ENCODE results near the gene UGT8.

- TF ChIP-seq, protein P1, sequence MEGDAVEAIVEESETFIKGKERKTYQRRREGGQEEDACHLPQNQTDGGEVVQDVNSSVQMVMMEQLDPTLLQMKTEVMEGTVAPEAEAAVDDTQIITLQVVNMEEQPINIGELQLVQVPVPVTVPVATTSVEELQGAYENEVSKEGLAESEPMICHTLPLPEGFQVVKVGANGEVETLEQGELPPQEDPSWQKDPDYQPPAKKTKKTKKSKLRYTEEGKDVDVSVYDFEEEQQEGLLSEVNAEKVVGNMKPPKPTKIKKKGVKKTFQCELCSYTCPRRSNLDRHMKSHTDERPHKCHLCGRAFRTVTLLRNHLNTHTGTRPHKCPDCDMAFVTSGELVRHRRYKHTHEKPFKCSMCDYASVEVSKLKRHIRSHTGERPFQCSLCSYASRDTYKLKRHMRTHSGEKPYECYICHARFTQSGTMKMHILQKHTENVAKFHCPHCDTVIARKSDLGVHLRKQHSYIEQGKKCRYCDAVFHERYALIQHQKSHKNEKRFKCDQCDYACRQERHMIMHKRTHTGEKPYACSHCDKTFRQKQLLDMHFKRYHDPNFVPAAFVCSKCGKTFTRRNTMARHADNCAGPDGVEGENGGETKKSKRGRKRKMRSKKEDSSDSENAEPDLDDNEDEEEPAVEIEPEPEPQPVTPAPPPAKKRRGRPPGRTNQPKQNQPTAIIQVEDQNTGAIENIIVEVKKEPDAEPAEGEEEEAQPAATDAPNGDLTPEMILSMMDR (IDR thresholded peaks at IDR 0.05; ENCODE audit: low read depth, low read length), result no peak
- no peak for TF ChIP-seq EZH2phosphoT487 (IDR thresholded peaks at IDR 0.05; ENCODE audit: low read depth)
These were observed 16.0 kb upstream of the UGT8 start for GRCh38 chr4:114582621-114583020.
